Loucy (cell line): ENCODE data around the gene FAM9C.

Source experiments
- H2AFZ ChIP-seq: fragments of 200-600 bp; sonication (generic); 2 replicates; pipeline ENCODE4 v1.6.0; 2016; ENCODE audit warnings: antibody characterized with exemption, mild to moderate bottlenecking, low read length, moderate library complexity
- H3F3A ChIP-seq: fragments of 200-600 bp; 2 replicates; pipeline ENCODE4 v1.6.0; 2016; ENCODE audit warnings: antibody characterized with exemption, low read depth, mild to moderate bottlenecking
- H3K27me3 ChIP-seq: fragments of 200-600 bp; sonication (generic); 2 replicates; pipeline ENCODE4 v1.6.1; 2014; ENCODE audit warnings: low read length, mild to moderate bottlenecking; ENCODE audit not compliant: insufficient read depth, poor library complexity, severe bottlenecking
- H3K36me3 ChIP-seq: fragments of 200-600 bp; sonication (generic); 2 replicates; pipeline ENCODE4 v1.6.1; 2016; ENCODE audit warnings: low read length; ENCODE audit not compliant: insufficient read depth
- H3K4me1 ChIP-seq: fragments of 200-600 bp; sonication (generic); 2 replicates; pipeline ENCODE4 v1.5.1; 2014; ENCODE audit warnings: low read length, mild to moderate bottlenecking; ENCODE audit not compliant: insufficient read depth, poor library complexity, severe bottlenecking
- H3K4me2 ChIP-seq: fragments of 200-600 bp; sonication (generic); 2 replicates; pipeline ENCODE4 v1.6.0; 2014; ENCODE audit warnings: antibody characterized with exemption, low read length, low read depth, mild to moderate bottlenecking; ENCODE audit not compliant: poor library complexity, severe bottlenecking
- H3K4me3 ChIP-seq: fragments of 200-600 bp; sonication (generic); 2 replicates; pipeline ENCODE4 v1.5.1; 2014; ENCODE audit warnings: low read length, mild to moderate bottlenecking, mixed read lengths; ENCODE audit not compliant: poor library complexity, severe bottlenecking
- H3K79me2 ChIP-seq: fragments of 200-600 bp; sonication (generic); 2 replicates; pipeline ENCODE4 v1.6.1; 2014; ENCODE audit warnings: low read length; ENCODE audit not compliant: insufficient read depth
- H3K9ac ChIP-seq: fragments of 200-600 bp; sonication (generic); 2 replicates; pipeline ENCODE4 v1.6.0; 2014; ENCODE audit warnings: mild to moderate bottlenecking, low read depth, low read length, moderate library complexity; ENCODE audit not compliant: poor library complexity, severe bottlenecking
- H3K9me2 ChIP-seq: fragments of 200-600 bp; sonication (generic); replicated peaks from 2 replicates; pipeline ENCODE4 v1.6.1; 2016; ENCODE audit warnings: low read depth, low read length, mixed read lengths
- H3K9me3 ChIP-seq: fragments of 200-600 bp; sonication (generic); 2 replicates; pipeline ENCODE4 v1.6.1; 2014; ENCODE audit warnings: mild to moderate bottlenecking, antibody characterized with exemption, low read length, low read depth; ENCODE audit not compliant: insufficient read depth
- H4K20me1 ChIP-seq: fragments of 200-600 bp; sonication (generic); 2 replicates; pipeline ENCODE4 v1.6.0; 2014; ENCODE audit warnings: antibody characterized with exemption, low read length, mild to moderate bottlenecking; ENCODE audit not compliant: insufficient read depth, poor library complexity, severe bottlenecking
- CTCF ChIP-seq: fragments of 200-600 bp; sonication (generic); conservative IDR thresholded peaks from 2 replicates; pipeline ENCODE4 v1.5.1; 2014; ENCODE audit warnings: mild to moderate bottlenecking, antibody characterized with exemption, low read length
- EZH2phosphoT487 ChIP-seq: fragments of 200-600 bp; IDR thresholded peaks from 2 replicates; pipeline ENCODE4 v1.6.1; 2018; ENCODE audit warnings: antibody characterized with exemption, mild to moderate bottlenecking, moderate library complexity, borderline replicate concordance

The FAM9C gene

GRCh38 chrX:12999422-12999821, 45.0 kb downstream of the FAM9C start:
- Histone ChIP-seq H3K4me1 (peaks cover 34% of the 10 kb centered on the region), H3K79me2 (no peaks in the 10 kb centered on the region), H3K9me3 (no peaks in the 10 kb centered on the region), H3K9me2 (no peaks in the 10 kb centered on the region), H4K20me1 (no peaks in the 10 kb centered on the region), H3K4me3 (no peak overlapping the region), H3F3A (no peaks in the 10 kb centered on the region), H3K36me3 (no peaks in the 10 kb centered on the region), H3K9ac (no peak overlapping the region), H3K27me3 (no peaks in the 10 kb centered on the region), H2AFZ (peak overlapping the region; percentile 56; the same call in 1 of the 2 replicates), H3K4me2 (peak overlapping the region; percentile 39)
- TF ChIP-seq EZH2phosphoT487 (no peak), CTCF (no peak)

- Histone ChIP-seq H3F3A (no peaks in the 10 kb centered on the region), H3K4me1 (peaks cover 34% of the 10 kb centered on the region), H3K4me2 (no peak overlapping the region), H3K4me3 (no peak overlapping the region), H4K20me1 (no peaks in the 10 kb centered on the region), H3K9ac (no peak overlapping the region), H3K79me2 (no peaks in the 10 kb centered on the region), H2AFZ (peak overlapping the region; percentile 73; the same call in 1 of the 2 replicates), H3K36me3 (no peaks in the 10 kb centered on the region), H3K9me2 (no peaks in the 10 kb centered on the region), H3K9me3 (no peaks in the 10 kb centered on the region), H3K27me3 (no peaks in the 10 kb centered on the region)
- TF ChIP-seq EZH2phosphoT487 = no peak
- no peak for TF ChIP-seq CTCF
These were observed 46.3 kb downstream of the FAM9C start for GRCh38 chrX:12997906-12998687.

- no peak overlapping the region for H2AFZ ChIP-seq
- H3K9me2 ChIP-seq = no peaks in the 10 kb centered on the region
- no peak overlapping the region for H3K4me2 ChIP-seq
- H3K9ac ChIP-seq = no peak overlapping the region
- no peaks in the 10 kb centered on the region for H3F3A ChIP-seq
- H4K20me1 ChIP-seq = no peaks in the 10 kb centered on the region
- no peaks in the 10 kb centered on the region for H3K9me3 ChIP-seq
- TF ChIP-seq CTCF (no peak), EZH2phosphoT487 (no peak)
- H3K36me3 ChIP-seq = no peaks in the 10 kb centered on the region
- H3K27me3 ChIP-seq = no peaks in the 10 kb centered on the region
- H3K4me1 ChIP-seq = peaks cover 29% of the 10 kb centered on the region
- no peak overlapping the region for H3K4me3 ChIP-seq
- no peaks in the 10 kb centered on the region for H3K79me2 ChIP-seq
These were observed 47.4 kb downstream of the FAM9C start for GRCh38 chrX:12996934-12997435.
